ENCODE measurements around the gene FAM13C.

The FAM13C gene

DNA sequence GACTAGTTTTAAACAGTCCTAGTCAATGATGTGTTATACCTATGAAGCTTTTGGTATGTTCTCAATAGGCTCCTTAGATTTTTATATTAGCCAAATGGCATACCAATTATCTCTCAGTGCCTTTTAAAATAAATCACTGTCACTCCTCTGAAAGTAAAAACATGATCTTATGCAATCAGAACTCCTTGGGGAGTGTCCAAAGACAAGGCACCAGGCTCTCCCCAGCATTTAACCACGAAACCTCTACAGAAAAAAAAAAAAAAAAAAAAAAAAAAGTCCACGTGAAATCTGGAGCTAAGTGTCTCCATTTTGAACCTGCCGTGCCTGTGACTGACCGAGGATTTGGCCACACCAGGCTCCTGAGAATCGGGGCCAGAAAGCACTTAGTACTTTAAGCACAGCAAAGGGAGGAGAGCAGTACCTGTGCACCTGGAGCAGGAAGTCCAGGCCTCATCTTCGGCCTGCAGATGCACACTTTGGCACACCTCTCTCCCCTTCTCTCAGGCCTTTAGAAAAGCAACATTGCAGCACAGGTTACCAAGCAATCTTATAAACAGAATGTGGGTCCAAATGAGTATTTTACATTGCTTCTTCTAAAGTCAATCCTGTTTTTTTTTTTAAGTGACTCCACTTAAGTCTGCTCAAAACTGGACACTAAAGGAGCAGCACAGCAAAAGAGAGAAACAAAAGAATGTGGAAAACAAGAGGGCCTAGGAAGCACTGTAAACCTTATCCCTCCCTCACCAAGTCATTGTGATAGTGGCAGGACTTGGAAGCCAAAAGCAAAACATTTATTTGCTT is 1.5 kb downstream of the FAM13C start:
- DNase-seq = no peak

DNA sequence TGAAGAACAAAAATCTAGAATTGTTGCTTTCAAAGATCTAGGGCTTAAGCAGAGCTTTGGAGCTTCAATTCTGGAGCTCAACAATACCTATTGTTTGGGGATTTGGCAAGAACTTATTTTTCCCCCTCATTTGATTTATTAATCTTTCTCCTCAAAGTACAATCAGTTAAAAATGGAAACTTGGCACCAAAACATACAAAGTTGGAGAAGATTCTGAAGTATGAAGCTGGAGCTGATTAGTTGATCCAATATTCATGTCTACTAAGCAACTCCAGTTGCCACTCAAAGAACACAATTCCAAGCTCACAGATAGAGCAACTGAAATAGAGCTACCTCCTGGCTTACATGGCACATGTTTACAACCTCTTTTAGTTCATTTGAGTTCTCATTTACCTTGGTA is 3.8 kb downstream of the FAM13C start:
- no peak for DNase-seq

DNA sequence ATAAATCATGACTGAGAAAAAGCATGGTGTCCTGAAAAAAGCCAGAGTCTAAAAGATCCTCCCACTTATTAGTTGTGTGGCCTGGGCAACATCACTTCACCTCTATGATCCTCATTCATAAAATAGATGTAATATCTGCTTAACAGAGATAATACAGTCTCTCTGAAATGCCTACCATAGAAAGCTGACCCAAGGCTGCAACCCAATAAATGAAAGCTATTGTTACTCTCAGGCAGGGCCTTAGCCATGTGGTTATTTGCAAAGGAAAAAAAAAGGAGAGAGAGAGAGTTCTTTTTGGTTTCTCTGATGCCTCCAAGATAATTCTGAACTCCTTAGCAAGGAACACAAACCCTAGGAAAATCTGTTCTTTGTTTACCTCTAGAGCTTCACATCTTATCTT is 7.9 kb downstream of the FAM13C start:
- DNase-seq = no peak

DNA sequence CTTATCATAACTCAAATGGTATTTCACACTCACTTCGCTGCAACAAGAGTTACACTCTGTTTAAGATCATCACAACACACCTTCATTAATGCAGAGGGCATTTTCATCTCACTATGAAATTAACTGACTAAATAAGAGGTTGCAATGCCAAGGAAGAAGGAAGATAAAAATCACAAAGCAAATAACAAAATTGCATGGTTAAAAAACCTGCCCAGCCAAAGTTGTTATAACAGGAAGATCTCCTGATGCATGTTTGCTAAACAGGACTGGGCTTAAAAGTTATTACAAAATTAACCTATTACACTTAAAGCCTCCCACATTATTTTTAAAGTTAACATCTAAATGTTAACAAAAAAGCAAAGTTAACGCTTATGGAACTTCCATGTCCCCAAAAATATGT is 11.8 kb downstream of the FAM13C start:
- DNase-seq = no peak

DNA sequence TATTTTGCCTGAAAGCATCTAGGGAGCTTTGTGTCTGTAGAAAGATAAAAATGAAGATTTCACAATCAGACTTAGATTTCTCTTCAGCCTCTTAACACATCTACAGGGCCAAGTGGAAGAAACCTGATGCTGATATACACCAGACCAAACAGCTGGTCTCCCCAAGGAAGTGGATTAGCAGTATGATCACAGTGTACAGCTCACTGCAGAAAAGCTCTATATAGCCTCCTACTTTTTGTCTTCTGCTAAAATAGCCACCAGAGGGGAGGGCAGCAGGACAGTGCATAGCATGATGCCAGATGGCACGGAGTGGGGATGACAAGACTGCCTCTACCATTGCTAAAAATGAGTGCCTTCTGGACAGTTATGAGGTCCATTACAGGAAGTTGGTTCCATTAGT is 16.0 kb downstream of the FAM13C start:
- no peak for DNase-seq

DNA sequence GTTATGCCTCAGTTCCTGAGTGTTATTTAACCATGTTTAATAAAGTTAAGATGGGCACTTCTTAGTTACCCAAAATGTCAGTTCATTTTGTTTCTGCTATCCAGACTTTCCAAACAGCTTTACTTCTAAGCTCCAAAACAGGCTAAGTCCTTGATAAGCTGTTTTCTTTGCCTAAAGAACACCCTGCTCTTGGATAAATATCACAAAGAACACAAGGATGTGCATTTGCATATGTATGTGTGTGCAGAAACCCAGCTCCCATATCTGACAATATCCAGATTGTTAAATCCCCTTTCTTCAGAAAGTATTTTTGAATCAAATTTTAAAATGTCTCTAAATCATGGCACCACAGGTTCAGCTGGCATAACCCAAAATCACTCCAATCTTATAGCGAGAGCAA is 19.6 kb downstream of the FAM13C start:
- DNase-seq = no peak

DNA sequence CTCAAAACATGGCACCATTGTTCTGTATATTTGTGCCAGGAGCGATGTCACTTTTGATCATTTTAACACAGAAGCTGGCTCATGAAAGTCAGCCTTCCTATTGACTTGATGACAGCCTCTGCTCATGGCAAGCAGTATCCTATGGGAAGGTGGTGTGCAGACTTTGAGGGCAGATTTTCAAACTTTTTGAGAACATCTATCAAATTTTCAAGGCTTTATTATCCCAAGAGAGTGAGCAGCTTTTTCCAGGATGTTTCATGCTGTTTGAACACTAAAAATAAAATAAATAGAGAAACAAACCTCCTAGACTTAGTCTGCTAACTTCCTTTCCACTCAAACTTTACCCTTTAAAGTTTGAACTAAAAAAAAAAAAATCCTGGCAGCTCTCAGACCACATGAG is 20.3 kb downstream of the FAM13C start:
- DNase-seq = no peak

DNA sequence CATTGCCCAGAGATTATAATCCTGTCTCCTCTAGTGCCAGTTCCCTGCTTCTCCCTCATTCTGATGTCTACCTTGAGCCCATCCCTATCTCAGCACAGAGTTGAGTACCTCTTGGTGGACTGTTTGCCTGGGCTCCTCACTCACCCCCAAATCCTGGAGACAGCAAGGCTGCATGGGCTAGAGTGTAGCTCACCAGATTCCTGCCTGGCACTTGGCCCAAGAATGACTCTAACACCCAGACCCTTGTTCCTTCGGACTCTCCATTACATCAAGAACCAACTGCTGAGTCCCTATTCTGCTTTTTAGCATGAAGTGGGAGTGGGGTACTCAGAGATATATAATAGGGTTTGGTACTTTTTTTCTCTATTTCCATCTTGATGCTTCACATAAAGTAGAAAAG is 22.1 kb downstream of the FAM13C start:
- DNase-seq = no peak

DNA sequence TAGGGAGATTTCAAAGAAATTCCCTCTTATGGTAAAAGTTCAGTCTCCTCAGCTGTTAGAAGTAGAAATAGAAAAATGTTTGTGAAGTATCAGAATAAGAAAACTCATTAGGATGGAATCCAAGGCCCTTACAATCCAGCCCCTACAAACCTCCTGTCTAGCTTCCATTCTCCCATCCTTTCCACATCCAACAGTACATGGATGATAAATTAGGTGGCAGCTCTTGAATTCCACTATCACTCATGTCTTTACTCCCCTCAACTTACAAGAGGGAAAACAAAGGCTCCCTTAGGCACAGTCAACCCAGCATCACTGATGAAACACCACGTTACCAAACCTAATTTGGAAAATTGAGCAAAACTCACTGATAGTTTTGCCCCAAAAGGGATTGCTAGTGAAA is 23.0 kb downstream of the FAM13C start:
- no peak for DNase-seq

DNA sequence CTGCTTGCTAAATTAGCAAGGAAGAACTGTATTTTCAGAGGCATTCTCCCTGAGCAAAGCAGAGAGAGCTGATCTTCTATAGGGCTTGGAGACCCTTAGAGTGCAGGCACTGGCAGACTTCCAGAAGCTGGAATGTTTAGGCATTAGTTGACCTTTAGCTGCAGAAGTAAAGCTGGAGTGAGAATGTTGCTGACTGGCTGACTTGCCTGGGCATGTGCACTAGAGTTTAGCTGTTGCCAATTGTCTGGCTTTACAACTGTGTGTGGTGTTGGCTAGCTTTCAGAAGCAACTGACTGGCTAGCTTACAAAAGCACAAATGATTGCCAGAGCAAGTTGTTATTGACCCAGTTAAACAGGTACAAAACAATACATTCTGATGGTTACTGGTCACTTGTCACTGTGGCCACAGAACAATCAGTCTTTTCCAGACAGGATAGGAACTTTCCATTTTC is 25.1 kb downstream of the FAM13C start:
- no peak for DNase-seq

DNA sequence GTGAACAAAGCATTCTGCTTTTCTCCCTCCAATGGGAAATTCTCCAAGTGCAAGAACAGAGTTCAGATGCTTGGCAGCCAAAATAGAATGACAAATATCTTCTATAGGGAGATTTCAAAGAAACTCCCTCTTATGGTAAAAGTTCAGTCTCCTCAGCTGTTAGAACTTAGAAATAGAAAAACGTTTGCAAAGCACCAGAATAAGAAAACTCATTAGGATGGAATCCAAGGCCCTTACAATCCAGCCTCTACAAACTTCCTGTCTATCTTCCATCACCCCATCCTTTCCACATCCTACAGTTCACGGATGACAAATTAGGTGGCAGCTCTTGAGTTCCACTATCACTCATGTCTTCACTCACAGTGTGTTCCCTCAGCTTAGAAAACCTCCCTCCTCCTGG is 25.7 kb downstream of the FAM13C start:
- no peak for DNase-seq

DNA sequence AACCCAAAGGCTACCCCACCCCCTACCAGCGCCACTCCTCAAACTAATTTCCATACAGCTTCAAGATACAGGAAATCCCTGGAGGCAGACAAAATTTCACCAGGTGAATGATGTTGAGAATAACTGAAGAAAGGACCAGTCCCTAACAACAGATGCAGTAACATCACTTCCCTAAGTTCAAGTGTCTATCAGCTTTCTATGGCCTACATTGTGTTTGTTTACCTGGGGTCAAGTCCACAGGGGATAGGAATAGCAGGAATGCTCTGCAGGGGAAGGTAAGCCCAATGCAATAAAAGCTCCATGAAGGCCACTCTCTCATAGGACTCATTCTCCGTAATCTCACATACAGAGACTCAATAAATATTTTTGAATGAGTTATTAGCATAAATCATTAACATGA is 26.9 kb downstream of the FAM13C start:
- no peak for DNase-seq

DNA sequence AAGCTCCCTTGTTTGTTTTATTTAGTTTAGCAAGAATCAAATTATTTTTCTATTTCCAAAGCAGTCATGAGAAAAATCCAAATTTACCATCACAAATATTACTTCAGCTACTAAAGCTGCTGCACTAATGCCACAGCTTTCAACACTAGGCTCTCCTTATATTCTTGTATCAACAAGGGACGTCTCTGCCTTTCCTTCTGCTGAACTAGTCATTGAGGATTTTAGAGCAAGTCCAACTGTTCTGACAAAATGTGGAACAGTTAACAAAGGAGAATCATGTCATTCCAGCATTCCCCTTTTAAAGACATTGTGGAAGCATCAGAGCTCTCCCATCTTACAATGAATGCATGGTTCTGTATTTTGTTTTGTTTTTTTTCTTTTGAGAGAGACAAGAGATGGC is 28.6 kb downstream of the FAM13C start:
- no peak for DNase-seq

DNA sequence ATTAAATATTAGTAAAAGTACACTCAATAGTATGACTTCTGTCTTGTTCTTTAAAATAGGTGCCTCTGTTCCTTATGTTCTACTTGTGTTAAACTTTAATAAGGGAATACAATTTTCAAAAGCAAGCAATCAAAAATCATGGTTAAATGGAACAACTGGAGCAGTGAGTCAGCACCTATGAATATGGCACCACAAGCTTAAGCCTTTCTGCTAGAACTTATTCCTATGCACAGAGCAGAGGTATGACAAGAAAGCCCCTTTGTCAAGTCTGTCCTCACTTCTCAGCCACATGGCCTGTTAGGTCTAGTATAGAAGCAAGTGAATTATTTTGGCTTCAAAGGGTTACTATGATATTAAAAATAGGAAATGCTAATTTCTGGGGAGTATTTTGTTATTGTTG is 29.8 kb downstream of the FAM13C start:
- DNase-seq = no peak

DNA sequence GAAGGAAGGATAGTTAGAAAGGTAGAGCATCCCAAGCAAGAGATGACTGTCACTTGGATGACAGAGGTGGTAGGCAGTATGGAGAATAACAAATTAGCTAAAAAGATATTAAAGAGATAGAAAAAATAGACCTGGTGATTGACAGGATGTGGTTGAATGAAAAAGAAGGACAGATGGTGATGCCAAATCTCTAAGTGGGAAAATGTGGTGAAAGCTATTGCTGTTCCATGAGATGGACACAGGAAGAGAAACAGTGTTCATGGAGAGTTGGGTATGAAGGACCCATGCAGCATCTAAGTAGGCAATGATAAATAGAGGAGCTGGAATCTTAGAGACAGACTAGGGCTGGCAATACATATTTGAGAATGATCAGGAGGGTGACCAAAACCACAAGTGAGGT is 30.7 kb downstream of the FAM13C start:
- DNase-seq = no peak

DNA sequence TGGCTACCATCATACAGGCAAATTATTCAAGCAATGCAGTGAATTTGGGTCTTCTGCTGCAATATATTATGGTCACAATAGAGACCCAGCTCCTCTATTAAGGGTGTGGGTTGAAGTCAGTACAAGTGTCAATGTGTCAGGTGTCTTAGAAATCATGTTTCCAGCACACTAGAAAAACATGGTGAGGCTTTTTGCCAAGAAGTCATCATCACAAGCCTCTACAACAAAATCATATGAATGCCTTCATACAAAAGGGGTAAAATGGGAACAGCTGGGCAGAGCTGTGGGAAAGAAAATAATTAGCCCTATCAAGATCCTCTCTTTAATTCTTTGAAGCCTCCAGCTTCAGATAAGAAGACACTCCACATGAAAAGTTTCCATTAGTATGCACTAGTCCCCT is 37.2 kb downstream of the FAM13C start:
- no peak for DNase-seq

DNA sequence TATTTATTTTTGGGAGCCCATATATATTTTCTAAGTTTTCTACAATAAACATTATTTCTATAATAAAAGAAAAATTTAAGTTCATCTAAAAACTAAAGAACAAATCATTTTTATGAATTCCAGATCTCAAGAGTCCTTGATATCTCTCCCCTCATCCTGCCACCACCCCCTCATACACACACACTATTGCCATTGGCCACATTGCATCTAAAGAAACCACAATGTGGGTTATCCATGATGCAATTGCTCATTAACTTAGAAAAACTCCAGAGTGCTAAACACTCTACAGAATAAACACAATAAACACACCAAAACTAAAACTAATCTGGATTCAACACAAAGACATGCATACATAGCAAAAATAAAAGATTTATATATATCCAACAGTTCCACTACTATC is 37.8 kb downstream of the FAM13C start:
- no peak for DNase-seq

DNA sequence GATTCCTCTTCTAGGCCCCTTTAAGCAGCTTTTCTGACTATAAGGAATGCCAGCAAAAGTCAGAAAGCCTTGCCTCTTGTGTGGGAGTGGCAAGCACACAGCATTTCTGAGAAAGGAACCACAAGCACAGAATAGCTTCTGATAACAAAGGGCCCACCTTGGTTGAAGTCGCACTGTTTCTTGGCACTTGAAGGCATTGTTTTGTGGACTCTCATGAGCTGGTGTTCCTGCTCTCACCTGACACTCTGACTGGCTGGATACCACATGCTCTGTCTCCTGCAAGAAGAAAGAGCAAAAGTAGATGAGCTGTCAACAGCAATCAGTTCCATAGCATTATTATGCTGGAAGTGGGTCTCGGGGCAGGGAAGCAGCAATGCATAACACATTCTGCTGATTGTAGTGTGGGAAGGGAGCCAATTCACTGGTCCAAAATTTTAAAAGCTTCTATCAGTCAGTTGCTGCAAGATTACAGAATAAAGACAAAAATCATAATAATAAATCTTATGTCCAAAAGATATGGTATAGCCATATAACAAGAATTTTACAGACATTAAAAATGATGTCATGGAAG is 38.4 kb downstream of the FAM13C start:
- DNase-seq = no peak

DNA sequence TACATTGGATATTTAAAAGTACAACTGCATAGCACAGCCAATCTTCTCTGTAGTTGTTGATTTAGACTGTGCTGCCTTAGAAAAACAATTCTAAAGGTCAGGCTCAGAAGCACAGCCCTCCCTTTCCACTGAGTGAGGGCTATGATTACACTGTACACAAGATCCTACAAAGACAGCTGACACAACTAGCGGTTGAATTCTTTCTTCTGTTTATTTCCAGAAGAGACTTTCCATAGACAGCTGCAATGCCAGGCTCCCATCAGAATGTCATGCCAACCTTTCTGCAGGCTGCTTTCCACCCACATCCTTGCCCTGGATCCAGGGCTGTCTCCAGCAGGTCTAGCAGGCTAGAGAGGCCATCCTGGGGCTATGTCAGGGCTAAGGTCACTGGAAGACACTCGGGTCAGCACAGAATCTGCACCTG is 39.3 kb downstream of the FAM13C start:
- DNase-seq = no peak

DNA sequence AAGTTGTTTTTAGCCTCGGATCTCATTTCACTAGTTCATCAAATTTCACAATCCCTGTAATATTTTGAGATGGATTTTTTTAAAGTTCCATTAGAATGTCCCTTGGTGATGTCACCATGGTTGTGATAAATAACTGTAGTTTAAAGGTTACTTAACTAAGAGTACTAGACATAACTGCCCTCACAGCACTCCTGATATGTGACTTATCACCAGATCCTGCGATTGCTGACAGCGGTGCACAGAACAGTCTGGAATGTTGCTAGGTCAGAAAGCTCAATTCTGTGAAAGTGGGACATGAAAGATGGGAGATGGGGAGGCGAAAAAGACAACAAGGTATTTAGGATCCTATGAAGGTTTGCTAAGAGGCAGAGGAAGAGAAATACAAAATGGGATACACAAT is 40.2 kb downstream of the FAM13C start:
- no peak for DNase-seq

DNA sequence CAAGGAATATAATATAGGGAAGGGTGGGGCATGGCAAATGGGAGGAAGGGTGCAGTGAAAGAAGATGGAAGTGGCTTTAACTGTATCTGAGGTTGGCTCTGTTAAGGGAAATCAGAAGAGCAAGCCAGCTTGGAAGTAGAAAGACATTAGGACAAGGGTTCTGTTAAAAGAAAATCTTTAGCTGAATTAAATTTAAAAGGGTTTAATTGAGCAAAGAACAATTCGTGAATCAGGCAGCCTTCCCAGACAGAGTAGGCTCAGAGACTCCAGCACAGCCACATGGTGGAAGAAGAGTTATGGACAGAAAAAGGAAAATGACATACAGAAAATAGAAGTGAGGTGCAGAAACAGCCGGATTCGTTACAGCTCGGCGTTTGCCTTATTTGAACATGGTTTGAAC is 42.0 kb downstream of the FAM13C start:
- DNase-seq = no peak

DNA sequence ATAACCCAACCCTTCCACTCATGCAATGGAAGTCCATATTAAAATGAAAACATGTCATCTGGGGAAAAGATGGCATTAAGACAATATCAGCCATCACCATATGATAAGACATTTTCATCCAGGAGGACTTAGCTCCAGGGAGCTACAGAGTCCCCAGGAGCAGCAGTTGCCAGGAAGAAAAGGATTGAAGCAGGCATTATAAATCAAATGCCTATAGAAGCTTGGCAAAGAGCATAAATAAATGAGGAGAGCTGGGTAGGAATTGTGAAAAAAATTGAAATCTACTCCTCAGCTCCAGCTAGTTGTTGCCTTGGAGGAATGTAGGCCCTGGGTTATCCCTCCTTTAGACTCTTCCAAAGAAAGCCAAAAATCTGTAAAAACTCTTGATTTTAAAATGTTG is 42.5 kb downstream of the FAM13C start:
- no peak for DNase-seq

DNA sequence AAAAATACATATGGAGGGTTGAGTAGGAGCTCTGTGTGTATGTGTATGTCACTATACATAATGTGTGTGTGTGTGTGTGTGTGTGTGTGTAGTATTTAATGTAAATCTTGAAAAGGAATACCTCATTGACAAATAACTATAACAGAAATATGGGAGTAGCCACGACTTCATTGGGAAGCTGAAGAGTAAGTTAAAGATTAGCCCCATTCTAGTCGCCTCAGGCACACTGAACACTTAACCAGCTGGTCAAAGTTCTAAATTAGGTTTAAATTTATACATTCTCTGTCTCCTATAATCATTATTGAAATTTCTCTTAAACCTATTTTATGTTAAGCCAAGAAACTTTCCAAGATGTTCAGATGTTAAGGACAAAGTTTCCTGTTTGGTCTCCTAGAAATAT is 45.3 kb downstream of the FAM13C start:
- no peak for DNase-seq

DNA sequence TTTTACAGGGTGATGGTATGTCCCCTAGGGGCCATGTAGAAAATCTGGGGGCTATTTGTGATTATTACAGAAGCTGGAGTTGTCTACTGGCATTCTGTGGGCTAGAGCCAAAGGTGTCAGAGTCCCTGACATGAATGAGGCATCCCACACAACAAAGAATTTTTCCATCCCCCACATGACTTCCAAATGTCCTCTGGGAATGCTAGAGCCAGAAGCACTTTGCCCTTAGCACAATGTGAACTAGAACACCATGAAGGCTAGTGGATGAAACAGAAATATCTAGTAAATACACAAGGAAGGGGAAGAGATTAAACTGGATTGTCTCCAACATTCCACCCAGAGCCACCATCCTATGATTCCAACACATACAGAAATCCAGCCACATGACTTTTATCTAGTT is 46.9 kb downstream of the FAM13C start:
- no peak for DNase-seq

DNA sequence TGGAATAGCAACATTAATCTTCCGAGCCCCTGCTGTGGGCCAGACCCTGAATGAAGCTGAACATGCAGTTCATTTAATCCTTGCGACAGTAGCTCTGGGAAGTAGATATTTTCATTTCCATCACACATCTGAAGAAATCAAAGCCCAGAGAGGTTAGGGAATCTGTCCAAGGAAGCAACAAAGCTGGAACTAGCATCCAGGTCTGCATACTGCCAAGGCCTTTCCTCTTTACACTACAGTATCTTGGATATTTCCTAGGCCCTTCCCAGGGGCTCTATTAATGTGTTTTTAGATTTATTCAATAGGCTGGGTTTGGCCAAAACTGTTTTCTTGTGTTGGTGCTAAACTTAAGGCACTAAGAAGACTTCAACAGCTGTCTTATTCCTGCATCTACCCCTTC is 48.1 kb downstream of the FAM13C start:
- DNase-seq = no peak
